CD1c-positive myeloid dendritic cell (primary cell): ENCODE measurements around the gene TNS3.

Source experiments
- DNase-seq: peaks from one replicate; pipeline ENCODE4 v3.0.0-alpha.2; 2016; ENCODE audit errors: extremely low spot score

TNS3 gene

DNA sequence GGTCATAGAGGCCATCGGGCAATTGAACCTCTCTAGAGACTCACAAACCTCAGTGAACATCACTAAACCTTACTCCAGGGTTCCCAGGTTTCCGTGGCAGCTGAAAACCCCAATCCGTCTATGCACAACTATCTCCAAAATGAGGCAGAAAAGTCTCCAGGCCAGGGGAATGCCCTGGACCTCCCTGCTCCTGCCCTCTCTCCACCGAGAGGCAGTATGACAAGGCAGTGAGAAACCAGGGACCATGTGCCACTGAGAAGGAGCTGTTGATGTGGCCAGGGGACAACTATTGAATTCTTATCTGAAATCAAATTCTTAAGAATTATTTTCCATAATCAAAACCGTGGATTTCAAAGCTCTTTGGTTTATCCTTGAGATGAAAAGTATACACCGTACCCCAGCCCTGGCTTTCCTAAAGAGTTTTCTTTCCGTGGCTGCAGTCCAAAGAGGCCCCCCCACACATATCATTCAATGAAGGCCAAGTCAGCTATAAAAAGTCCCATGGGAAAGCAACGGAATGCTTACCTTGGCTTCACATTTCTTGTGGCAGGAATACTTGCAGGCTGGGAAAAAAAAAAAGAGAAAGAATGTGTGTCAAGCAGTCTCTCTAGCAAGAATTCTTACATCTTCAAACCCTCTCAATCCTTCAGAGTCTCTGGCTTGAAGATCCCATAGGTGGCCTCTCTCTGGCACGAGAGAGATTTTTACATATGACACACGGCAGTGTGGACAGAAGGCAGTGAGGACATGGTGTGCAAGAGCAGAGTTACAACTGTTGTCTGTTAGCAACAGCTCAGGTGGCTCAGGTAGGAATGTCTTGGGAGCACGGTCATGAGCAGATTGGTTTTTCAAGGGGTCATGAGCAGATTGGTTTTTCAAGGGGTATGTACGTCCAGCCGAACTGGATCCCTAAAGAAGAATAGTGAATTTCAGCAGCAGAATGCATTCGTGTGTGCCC lies 75.2 kb downstream of the TNS3 start:
- no peak for DNase-seq

- DNase-seq = peak; percentile 69
Observed at GRCh38 chr7:47505312-47506007, 76.5 kb downstream of the TNS3 start.

DNA sequence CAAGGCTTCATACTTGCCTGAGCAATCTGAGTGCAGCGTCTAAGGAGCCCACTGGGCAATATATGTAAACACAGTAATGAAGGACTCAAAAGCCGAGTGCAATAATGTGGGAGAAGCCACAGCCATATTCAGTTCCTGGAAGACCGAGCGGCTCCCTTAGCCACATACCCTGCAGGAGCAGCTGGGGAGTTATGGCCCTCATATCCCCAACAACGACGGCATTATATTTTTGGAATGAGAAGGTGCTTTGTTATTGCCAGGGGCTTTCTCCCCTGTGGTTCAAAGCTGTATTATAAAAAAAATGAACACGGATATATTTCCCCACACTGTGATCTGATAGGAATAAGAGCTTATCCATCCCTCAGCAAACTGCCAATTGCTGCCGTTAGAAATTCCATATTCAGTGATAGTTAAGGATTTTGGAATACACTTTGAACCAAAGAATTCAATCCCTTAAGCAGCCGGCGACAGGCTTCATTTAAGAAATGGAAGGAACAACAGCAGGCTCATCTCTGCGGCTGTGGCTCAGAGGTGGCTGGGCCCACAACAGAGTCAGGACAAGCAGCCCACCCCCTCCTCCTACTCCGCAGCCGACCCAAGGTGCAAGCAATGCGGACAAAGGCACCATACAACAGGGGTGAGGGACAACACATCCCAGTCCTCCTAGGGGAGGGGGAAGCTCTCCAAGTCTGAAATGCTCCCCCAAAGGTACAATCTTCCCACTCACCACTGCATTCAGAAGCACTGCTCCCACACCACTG lies 77.2 kb downstream of the TNS3 start:
- DNase-seq = no peak

- peak; percentile 75 for DNase-seq
Observed at GRCh38 chr7:47503281-47503680, 78.6 kb downstream of the TNS3 start.

GRCh38 chr7:47502240-47502877 lies 79.6 kb downstream of the TNS3 start:
- no peak for DNase-seq

DNA sequence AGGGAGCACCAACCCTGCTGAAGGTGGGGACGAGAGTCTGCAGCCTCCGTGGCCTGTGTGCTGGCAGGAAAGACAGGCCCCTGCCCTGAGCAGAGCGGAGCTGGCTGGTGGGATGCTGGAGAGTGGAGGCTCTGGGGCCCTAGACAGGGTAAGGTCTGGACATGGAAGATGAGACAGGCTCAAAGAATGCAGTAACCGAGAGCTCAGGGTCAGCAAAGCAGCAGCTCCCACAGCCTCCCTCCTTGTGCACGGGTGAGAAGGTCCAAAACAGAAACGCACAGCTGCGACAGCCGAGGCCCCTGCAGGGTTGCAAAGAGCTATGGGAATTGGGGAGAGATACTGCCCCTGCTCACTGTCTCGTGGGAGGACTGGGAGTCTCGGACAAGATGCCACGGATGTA lies 80.5 kb downstream of the TNS3 start:
- no peak for DNase-seq

DNA sequence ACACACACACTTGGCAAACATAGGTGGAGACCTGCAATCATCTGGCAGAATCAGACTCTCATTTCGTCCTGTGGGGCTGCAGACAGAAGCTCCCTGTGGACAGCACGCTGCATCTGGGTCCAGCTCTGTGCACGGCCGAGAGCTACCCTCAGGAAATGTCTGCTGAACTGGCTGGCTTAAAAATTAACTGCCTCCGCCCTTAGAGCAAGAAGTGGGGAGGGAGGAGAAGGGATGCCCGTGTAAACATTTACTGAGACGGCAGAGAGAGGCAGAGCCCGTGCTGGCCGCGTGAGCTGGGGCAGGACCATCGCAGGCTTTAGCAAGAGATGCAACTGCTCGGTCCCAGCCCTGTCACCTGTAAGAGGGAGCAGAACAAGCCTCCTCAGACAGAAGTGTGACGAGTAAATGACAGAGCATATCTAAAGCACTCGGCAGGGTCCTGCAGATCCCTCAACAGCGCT lies 81.8 kb downstream of the TNS3 start:
- DNase-seq = no peak

- no peak for DNase-seq
Observed at GRCh38 chr7:47498229-47499056, 83.5 kb downstream of the TNS3 start.

- DNase-seq = peak; percentile 88
Observed at GRCh38 chr7:47497367-47498096, 84.4 kb downstream of the TNS3 start.

DNA sequence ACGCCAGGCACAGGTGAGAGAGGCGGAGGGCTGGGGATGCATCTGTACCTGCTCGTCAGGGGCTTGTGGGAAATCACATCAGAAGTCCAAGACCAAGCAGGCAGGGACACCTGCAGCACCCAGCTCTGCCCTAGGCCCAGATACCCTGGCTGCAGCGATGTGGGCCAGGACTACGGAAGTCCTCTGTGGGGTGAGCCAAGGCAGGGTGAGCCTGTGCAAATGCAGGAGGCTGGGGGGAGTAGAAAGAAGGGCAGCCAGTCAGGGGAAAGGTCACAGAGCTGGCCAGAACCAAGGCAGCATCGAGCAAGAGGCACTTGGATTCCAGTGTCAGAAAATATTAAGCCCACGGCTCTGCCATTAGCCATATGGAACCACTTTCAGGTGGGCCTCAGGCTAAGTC lies 85.2 kb downstream of the TNS3 start:
- no peak for DNase-seq

DNA sequence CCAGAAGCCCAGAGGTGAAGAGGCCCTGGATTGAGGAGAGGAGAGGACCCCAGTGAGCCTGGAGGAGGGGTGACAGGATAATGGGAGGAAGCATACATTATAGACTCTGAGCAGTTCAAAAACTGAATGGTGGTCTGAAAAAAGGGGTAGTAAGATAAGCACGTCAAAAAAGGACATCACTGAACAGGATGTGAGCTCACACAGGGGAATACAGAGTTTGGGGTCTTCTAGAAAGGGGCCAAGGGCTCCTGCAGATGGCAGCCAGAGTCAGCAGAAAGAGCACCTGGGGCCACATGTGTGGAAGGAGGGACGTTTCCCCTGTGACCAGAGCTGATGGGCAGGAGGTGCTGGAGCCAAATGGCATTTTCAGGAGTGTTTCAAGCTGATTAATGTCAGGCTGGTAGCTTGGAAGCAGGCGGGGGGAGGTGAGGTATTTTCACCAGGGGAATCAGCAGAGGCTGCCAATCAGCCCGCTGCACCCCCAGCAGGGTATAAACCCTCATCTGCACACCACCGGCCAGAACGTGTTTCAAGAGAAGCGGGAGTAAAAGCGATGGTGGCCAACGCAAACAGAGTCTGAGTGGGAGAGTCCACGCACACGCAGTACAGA lies 85.8 kb downstream of the TNS3 start:
- DNase-seq = no peak

GRCh38 chr7:47493976-47494911 lies 87.7 kb downstream of the TNS3 start:
- DNase-seq = peak; percentile 67

- no peak for DNase-seq
Observed at GRCh38 chr7:47492716-47493325, 89.1 kb downstream of the TNS3 start.

DNA sequence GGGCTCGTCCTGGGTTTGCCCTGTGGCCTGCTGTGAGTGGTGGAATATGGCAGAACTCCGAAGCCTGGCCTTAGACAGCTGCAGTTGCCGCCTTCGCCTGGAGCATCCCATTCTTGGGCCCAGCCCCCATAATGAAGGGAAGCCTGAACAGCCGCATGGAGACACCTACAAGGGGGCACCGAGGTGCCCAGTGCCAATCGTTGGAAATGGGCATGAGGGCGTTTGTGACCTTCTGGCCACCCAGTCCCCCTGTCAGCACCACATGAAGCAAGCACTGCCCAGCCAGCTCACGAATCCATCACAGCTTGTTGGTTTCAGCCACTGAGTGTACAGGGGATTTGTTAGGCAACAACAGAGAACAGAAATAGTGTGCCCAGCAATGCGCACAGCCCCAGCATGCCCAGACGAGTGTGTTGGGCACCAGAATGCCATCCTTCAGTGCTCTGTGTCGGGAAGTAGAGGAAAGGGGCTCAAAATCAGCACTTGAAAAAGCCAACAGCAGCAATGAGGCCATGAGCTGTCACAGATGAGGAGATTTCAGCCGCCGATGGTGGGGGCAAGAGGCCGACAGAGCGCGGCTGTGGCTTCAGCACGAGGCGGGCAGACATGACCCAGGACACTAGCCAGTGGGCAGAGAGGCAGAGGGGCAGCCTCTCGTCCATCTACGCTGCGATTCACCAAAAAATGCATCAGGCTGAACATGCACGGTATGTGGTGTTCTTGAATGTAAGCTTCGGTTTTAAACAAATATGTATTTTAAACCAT lies 91.2 kb downstream of the TNS3 start:
- no peak for DNase-seq

GRCh38 chr7:47489624-47490023 lies 92.3 kb downstream of the TNS3 start:
- DNase-seq = no peak

DNA sequence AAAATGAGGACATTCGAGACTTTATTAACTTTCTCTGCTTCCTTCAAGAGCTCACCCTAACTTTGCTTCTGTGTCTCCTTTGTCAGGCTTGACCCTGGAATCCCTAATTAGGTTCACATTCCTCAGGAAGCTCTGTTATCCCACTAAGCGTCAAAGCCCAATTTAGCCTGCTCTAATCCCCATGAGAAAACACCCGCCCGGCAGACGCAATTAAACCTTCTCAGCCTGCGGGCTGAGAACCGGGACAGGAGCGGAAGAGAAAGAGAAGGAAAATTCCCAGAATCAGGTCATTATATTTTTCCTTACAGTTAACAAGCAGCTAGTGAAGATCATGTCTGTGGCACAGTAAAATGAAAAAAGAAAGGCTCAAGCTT lies 93.0 kb downstream of the TNS3 start:
- DNase-seq = no peak

GRCh38 chr7:47488201-47488968 lies 93.5 kb downstream of the TNS3 start:
- DNase-seq = no peak
